Islet precursor cell (in vitro differentiated cells): Measurements from ENCODE around the gene WWP2.

Experiments used
- DNase-seq: peaks from one replicate; pipeline ENCODE4 v3.0.0-alpha.2; 2018

The WWP2 gene

DNA sequence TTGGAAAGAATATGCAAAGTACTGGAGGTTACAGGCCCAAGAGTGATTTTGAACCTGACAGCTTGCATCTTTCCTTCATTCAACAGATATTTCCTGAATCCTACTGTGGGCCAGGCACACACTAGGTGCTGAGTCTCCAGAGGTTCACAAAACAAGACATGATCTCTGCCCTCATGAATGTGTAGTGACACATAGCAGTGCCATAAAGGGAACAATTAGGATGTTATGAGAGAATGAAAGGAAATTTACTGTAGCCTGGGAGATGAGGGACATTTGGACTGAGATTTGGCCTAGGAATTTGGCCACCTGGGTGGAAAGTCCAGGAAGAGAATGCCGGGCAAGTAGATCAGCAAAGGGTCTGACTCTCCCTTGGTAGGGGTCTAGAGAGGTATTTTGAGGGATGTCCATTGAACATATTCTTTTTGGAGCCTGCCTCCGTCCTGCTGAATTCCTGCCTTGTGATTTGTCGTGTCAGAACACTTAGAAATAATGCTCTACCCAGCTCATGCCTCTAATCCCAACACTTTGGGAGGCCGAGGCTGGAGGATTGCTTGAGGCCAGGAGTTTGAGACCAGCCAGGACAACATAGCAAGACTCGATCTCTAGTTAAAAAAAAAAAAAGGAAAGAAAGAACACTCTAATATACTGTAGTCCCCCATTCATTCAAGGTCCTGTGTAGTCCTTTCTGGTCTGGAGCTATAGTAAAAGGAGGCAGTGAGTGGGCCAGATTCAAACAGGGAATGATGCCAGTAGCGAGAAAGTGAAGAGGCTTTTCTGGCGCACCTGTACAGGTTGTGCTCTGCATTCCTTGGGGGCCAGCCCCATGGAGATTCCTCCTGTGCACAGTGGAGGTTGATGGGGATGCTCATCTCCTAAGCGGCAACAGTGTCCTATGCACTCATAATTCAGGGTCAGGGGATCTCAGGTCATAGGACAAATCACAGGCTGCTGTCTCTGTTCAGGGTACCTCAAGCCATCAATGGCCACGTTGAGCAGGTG lies 98.4 kb downstream of the WWP2 start:
- no peak for DNase-seq

DNA sequence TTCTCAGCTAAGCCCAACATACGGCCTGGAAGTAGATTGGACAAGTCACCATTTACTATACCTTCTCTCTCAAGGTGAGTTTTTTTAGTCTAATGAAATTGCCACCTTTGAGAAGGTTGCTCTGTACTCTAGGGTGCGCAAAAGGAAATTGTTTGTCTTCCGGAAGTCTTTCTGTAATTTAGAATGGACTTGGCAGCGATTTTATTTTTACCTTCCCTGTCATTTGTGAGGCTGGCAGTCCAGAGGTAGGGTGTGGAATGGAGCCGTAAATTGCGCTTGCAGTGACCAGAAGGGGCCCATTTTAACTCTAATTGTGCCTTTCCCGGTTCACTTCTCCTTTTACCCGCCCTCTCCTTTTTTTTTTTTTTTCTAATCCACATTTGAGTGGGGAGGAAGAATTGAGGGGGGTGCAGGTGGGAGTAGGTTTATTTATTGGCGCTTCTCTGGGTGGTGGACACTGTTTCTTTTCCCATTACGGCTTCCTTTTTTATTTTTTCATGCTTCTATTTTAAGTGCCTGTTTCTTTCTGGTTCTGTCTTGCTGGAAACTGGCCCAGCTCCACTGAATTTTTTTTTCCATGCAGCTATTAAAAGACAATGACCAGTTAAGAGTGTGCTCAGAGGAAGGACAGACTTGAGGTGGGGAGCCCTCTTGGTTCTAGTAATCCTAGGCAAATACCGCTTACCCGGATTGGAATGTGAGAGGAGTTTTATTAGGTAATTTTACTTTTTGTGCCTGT lies 99.3 kb downstream of the WWP2 start:
- DNase-seq, result no peak

DNA sequence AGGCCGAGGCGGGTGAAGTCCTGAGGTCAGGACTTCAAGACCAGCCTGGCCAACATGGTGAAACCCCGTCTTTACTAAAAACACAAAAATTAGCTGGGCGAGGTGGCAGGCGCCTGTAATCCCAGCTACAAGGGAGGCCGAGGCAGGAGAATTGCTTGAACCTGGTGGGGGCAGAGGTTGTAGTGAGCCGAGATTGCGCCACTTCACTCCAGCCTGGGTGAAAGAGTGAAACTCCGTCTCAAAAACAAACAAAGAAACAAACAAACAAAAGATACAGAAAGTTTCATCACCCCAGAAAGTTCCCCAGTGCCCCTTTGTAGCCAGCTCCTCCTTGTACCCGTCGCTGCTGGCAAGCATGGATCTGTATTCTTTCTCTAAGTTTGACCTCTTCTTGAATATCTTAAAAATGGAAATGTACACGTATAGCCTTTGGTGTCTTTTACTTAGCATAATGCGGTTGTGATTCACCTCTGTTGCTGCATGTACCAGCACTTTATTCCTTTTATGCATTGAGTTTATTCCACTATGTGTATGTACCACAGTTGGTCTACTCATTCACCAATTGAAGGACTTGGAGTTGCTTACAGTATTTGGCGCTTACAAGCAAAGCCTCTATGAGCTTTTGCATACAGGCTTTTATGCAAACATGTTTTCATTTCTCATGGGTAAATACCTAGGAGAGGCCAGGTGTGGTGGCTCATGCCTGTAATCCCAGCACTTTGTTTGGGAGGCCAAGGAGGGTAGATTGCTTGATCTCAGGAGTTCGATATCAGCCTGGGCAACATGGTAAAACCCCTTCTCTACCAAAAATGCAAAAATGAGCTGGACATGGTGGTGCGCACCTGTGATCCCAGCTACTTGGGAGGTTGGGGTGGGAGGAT lies 101.5 kb downstream of the WWP2 start:
- no peak for DNase-seq

DNA sequence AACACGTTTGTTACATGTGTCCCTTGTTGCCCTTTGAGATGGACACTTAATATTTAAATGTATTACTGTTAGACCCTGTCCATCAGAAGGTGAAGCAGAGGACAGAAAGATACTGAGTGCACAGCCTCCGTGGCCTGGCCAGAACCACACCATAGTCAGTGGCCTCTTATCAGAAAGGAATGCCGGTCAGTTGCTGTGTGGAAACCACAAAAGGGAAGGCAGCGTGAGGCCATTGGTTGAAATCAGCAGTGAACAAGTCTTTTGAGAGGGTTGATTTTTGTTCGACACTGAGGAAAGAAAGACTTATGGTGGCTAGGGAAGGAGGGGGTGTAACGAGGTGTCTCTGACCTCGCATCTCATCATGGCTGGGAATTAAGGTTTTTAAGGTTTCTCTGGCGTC lies 103.6 kb downstream of the WWP2 start:
- DNase-seq, result peak; percentile 88

DNA sequence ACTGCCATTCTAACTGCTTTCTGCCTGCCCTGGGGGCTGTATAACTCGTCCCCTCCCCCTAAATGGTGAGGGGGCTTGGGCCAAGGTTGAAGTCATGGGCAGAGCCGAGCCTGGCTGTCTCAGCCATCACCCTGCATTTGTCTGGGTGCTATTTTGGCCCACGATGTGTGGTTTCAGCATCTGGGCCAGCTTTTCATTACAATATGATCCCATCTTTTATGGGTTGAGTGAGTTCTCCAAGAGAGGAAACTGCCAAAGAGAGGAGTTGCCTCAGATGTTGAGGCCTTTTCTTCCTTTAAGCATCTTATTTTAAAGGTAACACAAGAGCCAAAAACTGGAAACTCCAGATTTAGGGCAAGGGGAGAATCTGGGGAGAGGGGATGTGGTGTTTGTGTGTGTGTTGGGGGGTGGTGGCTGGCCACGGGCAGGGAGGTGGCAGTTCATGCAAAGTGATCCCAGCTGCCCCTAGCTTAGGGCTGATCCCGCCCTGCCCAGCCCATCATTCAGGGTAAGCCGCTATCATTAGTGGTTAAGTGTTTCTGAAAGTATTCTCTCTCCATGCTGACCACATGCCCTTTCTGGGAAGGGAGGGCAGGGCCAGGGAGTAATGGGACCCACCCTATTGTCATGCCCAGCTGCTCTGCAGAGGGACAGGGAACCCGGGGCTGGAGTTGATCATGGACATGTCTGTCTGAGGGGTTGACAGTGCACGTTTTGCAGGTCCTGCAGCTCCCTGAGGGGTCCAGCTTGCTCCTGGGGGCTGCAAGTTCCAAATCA lies 105.8 kb downstream of the WWP2 start:
- DNase-seq, result no peak

DNA sequence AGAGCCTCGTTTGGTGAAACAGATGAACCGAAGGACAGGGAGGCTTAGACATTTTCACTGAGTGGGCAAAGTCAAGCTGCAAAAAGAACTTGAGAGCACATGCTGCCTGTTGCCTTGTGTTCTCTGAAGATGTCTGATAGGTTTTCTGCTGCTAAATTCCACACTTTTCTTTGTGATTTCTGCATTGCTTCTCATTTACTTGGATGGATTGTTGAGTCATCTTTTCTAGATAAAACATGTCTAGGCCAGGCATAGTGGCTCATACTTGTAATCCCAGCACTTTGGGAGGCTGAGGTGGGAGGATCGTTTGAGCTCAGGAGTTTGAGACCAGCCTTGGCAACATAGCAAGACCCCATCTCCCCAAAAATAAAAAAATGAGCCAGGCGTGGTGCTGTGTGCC lies 108.6 kb downstream of the WWP2 start:
- DNase-seq, result no peak

DNA sequence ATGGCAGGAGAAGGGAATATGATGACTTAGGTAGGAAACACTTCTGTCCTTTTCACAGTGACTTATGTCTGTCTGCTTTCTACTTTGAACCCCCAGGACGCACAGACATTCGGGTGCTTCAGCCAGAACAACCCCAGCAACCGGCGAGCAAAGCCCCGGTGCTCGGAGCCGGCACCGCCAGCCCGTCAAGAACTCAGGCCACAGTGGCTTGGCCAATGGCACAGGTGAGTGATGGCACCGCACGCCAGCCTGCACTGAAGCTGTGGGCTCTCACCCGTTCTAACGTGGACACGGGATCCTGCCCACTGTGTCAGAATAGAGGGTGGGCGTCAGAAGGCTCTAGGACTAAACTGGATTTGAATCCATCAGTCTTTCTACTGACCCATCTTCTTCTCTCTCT lies 109.6 kb downstream of the WWP2 start:
- DNase-seq, result no peak

DNA sequence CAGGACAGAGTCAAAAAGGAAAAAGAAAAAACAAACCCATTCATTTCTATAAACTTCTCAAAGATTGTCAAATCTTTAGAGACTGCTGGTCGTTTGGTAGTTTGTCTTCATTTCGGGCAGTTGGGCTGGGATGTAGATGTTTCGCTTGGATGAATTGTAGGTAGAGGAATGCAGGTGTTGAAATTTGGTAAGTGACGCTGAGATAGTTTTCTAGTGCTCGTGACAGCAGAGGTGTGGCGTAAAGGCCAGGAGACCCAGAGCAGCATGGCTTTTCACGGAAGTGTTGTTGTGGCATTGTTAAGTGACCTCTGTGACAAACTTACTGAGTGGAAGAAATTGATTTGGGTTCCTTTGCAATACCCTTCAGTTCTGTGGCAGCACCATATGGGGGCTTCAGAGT lies 110.8 kb downstream of the WWP2 start:
- no peak for DNase-seq

DNA sequence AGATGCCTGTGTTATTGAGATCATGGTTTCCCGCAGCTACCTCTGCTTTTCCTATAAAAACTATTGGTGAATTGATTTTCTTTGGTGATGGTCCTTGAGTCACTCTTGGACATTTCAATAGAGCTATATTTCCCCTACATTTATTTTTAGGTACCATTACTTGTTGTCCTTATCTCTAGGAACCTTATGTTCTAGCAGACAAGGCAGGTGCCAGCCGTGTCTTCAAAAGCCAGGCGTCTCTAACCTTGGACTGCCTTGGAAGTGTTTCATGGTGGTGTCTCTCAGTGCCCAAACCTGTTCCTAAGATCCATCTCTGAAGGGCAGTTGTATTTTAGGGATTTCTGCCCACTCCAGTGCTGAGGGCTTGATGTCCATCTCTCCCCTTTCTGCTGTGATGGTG lies 111.7 kb downstream of the WWP2 start:
- no peak for DNase-seq

DNA sequence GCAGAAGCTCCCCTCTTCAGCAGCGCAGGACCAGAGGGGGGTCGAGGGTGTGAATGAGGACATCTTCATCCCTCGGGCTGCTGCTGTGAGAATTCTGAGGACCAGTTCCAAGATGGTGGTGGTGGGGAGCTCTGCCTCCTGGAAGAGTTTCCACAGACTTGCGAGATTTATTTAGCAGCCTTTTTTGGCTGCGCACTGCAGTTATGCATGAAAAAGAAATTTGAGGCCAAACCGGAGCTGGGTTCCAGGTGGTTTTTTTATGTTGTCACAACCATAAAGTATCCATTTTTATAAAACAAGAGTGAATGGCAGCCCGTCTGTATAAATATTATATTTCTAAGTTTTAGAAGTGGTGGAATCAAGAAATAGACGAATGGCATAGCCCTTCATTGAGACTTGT lies 112.1 kb downstream of the WWP2 start:
- DNase-seq, result no peak

DNA sequence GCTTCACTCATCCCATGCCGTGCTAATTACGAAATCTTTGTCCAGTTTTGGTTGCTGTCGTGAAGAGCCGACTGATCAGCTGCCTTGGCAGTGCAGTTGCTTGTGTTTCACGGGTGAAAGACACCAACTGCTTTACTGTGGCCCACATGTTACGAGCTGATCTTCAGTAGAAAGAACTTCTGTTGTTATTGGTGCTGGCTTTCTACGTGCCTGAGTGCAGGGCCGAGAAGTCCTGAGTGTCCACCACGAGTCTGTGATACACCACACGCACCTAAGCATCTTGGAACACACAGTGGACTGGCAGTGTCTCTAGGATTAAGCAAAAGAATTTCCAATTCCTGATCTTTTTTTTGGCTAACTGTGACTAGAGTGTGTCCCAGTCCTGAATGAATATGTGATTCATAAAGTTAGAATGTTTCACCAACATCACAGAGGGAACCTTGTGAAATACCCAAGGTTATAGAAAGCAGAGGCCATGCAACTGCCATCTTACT lies 118.6 kb downstream of the WWP2 start:
- no peak for DNase-seq

DNA sequence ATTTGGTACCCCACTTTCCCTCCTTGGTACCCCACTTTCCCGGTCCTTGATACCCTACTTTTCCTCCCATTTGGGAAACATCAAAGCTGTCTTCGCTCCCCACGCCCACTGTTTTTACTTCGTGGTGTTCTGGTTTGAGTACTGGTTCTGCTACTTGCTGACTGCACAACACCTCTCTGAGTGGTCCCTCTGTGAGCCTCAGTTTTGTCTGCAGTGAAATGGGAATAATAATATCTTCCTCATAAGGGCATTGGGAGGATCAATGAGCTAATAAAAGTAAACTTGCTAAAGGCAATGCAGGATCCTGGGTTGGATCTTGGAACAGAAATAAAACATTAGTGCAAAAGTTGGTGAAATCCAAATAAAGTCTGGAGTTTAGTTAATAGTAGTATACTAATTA lies 119.0 kb downstream of the WWP2 start:
- no peak for DNase-seq

DNA sequence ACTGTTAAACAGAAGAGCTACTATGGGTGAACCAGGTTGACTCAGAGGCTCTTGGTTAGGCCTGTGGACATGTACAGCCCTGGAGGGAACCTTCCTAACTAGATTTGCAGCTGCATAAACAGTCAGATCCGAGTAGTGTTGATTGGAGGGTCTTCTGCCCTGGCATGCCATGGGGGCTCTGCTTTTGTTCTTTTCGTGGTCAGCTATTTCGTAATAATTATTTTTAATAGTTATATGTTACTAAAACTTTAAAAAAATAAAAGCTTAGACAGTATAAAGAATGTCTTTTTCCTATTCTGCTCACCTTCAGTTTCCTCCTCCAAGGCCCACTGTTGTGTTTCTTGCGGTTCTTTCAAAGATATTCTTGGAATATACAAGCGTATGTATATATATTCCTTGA lies 121.6 kb downstream of the WWP2 start:
- DNase-seq, result no peak

DNA sequence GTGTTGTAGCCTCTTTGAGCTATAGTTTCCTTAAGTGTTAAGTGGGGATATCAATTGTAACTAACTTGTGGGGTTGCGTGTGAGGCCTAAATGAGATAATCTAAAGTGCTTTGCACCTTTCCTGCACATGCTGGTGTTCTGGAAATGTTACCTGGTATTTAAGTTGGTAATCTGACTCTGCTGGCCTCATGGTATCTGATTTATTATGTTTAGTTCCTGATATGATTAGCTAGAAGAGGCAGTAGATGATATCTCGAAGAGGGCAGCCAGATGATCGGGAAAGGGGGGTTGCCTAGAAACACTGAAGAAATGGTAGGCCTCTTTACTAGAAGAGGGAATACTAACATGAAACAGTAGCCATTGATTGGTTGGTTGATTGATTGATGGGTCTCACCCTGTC lies 123.6 kb downstream of the WWP2 start:
- DNase-seq, result no peak

DNA sequence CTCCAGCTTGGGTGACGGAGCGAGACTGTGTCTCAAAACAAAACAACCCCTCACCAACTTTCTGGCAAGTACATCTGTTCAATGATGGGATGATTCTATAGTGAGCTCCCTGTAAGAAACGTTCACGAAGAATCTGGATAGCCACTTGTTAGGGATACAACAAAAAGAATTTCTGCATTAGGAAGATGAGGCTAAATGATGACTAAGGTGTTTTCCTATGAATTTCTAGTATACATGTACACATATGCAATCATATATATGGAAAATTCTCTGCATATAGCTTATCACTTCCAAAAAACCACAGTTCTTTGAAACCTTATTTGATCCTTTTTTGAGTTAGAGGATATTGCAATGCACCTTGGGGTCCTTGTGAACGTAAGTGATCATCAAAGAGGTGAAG lies 124.6 kb downstream of the WWP2 start:
- no peak for DNase-seq

DNA sequence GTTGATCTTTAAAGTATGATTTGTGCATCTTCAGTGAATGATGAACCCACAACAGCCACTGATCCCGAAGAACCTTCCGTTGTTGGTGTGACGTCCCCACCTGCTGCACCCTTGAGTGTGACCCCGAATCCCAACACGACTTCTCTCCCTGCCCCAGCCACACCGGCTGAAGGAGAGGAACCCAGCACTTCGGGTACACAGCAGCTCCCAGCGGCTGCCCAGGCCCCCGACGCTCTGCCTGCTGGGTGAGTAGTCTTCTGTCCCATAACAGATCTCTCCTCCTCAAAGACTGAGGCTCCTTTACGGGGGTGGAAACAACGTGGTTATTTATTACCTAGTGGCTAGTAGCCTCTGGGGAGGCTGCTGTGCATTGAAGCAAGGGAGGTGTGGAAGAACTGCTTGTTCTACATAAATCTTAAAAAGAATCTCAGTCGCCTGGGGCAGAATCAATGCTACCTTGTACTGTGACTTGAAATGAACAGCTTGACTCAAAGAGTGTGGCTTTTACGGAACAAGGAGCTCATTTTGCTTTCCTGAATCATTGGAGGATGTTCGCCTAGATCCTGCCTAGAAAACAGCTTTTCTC lies 126.0 kb downstream of the WWP2 start:
- peak; percentile 88 for DNase-seq

DNA sequence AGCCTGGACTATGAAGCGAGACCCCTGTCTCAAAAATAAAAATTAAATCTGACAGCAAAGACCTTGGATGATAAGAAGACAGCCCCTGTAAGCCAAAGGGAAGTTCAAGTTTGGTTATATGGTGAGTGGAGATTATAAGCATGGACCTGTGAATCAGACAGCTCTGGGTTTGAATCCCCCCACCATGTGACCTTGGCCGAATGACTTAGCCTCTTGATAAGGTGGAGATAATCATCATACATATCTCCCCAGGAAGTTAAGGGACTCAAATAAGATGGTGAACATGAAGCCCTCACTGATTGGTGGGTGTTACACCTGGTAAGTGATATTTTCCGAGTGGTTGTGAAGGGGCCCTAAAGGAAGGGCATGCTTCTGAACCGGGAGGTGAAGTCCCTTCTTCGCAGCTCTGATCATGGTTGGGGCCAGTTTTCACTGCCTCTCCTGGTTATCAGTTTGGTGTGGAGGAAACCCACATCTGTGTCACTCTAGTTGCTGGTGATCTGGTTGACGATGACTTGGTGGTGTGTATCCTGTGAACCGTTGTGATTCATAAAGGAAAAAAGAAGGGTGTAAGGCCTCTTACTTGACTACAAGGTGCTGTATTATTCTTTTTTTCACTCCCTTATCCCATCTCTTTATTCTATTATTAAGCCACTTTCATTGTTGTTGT lies 127.3 kb downstream of the WWP2 start:
- DNase-seq, result no peak

DNA sequence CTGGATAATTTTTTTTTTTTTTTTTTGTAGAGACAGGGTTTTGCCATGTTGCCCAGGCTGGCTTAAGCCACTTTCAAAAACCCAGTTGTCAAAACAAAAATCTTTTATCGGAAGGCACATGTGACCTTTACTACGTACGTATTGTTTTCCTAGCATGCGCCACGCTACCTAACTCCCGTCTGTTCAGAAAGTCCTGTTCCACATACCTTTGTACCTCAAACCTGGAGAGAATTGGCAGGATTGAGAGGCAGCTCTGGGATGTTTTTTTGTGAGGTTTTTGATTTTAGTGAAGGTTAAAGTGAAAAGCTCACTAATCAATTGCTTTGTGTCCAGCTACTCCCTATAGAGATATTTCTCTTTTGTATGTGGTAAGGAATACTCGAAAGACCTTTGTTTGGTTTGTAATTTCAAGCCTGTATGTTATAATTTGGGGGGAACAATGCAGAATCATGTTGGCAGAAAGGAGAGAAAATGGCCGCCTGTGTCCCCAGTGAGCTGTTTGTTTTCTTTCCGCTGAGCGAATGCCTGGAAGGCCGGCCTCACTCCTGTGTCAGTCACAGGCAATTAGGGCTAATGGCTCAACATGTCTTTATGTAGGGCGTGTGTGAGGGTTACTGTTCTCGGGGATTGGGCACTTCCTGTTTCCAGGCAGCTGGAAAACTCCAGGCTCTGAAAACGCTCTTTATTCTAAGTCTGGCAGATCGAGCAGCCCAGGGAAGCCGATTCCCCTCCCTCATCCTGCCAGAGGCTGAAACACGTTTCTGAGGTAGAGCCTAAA lies 128.2 kb downstream of the WWP2 start:
- peak; percentile 97 for DNase-seq

DNA sequence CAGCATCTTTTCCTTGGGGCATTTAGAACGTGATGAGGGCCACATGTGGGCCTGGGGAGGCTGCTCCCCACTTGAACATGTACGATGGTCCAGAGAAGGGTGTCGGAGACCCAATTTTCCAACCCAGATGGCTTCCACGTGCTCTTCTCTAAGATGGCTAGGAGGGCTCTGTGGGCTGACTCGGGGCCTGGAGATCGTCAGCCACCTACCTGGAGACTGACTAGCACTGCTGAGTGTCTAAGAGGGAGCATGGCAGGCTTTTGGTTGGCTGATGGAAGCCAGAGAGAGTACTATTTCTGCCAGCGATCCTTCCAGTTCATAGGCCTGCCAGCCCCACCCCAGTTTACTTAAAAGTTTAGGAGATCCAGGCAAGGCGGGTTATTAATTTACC lies 128.8 kb downstream of the WWP2 start:
- peak; percentile 92 for DNase-seq

DNA sequence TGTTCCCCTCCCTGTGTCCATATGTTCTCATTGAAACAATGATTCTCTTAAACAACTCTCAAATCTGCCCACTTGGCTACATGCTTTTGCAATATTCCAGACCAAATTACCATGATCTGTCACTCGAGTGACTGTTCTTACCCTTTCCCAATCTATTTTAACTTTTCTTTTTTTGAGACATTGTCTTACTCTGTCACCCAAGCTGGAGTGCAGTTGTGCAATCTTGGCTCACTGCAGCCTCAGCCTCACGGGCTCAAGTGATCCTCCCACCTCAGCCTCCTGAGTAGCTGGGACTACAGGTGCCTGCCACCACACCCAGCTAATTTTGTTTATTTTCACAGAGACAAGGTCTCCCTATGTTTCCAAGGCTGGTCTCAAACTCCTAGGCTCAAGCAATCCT lies 130.2 kb downstream of the WWP2 start:
- no peak for DNase-seq
